H9 (cell line): Measurements from ENCODE around the gene DNASE1. TPM values are rescaled to one million over a fixed set of nuclear protein-coding genes. Genes with fewer than 3 reads are reported as not detected.

Source experiments
- DNase-seq: peaks from one replicate; pipeline ENCODE4 v3.0.0-alpha.2; 2017
- H2AFZ ChIP-seq: one replicate; pipeline ENCODE4 v1.6.1; 2013; ENCODE audit warnings: mild to moderate bottlenecking, low read length, control low read depth, moderate library complexity
- H2AK5ac ChIP-seq: 2 replicates; pipeline ENCODE4 v1.6.1; 2013; ENCODE audit warnings: low read length, control low read depth, mixed read lengths; ENCODE audit not compliant: insufficient read length
- H2BK120ac ChIP-seq: one replicate; pipeline ENCODE4 v1.6.1; 2013; ENCODE audit warnings: low read depth, mild to moderate bottlenecking, low read length, control low read depth, inconsistent platforms; ENCODE audit not compliant: poor library complexity, severe bottlenecking
- H2BK12ac ChIP-seq: 2 replicates; pipeline ENCODE4 v1.6.1; 2013; ENCODE audit warnings: low read length, control low read depth, mixed read lengths, low read depth; ENCODE audit not compliant: insufficient read length
- H2BK15ac ChIP-seq: 2 replicates; pipeline ENCODE4 v1.6.1; 2013; ENCODE audit warnings: low read depth, low read length, control low read depth
- H2BK20ac ChIP-seq: one replicate; pipeline ENCODE4 v1.6.1; 2013; ENCODE audit warnings: low read depth, mild to moderate bottlenecking, low read length, control low read depth, inconsistent platforms; ENCODE audit not compliant: poor library complexity, severe bottlenecking
- H2BK5ac ChIP-seq: 2 replicates; pipeline ENCODE4 v1.6.1; 2013; ENCODE audit warnings: low read length, control low read depth, mixed read lengths; ENCODE audit not compliant: insufficient read length
- H3K14ac ChIP-seq: 2 replicates; pipeline ENCODE4 v1.6.1; 2013; ENCODE audit warnings: low read length, control low read depth; ENCODE audit not compliant: insufficient read depth
- H3K18ac ChIP-seq: 2 replicates; pipeline ENCODE4 v1.6.1; 2013; ENCODE audit warnings: low read depth, mild to moderate bottlenecking, mixed read lengths, low read length, control low read depth; ENCODE audit not compliant: insufficient read length
- H3K23ac ChIP-seq: 2 replicates; pipeline ENCODE4 v1.6.1; 2013; ENCODE audit warnings: low read length, control low read depth, mixed read lengths, low read depth; ENCODE audit not compliant: insufficient read length
- H3K23me2 ChIP-seq: 2 replicates; pipeline ENCODE4 v1.6.1; 2013; ENCODE audit warnings: low read depth, mild to moderate bottlenecking, mixed read lengths, low read length, control low read depth; ENCODE audit not compliant: insufficient read length, poor library complexity, severe bottlenecking
- H3K27ac ChIP-seq: 2 replicates; pipeline ENCODE4 v1.5.1; 2013; ENCODE audit warnings: low read length, control low read depth, mixed read lengths, low read depth; ENCODE audit not compliant: insufficient read length
- H3K27me3 ChIP-seq: 2 replicates; pipeline ENCODE4 v1.6.1; 2013; ENCODE audit warnings: low read length, control low read depth, inconsistent platforms; ENCODE audit not compliant: insufficient read depth
- H3K4ac ChIP-seq: 2 replicates; pipeline ENCODE4 v1.6.1; 2013; ENCODE audit warnings: low read depth, mild to moderate bottlenecking, control low read depth, inconsistent platforms, low read length, moderate library complexity
- H3K4me1 ChIP-seq: 2 replicates; pipeline ENCODE4 v1.6.1; 2013; ENCODE audit warnings: low read length, control low read depth, inconsistent platforms; ENCODE audit not compliant: insufficient read depth
- H3K4me2 ChIP-seq: 2 replicates; pipeline ENCODE4 v1.6.1; 2013; ENCODE audit warnings: low read length, control low read depth, mixed read lengths; ENCODE audit not compliant: insufficient read length, insufficient read depth
- H3K56ac ChIP-seq: 2 replicates; pipeline ENCODE4 v1.6.1; 2013; ENCODE audit warnings: low read depth, mild to moderate bottlenecking, mixed read lengths, low read length, control low read depth; ENCODE audit not compliant: insufficient read length
- H3K79me1 ChIP-seq: 2 replicates; pipeline ENCODE4 v1.6.1; 2013; ENCODE audit warnings: low read depth, mild to moderate bottlenecking, moderate library complexity, low read length, control low read depth, inconsistent platforms; ENCODE audit not compliant: insufficient read depth, poor library complexity, severe bottlenecking
- H3K79me2 ChIP-seq: 2 replicates; pipeline ENCODE4 v1.6.1; 2013; ENCODE audit warnings: low read length, control low read depth, inconsistent platforms; ENCODE audit not compliant: insufficient read depth
- H3K9ac ChIP-seq: 2 replicates; pipeline ENCODE4 v1.6.1; 2013; ENCODE audit warnings: low read length, control low read depth, mixed read lengths; ENCODE audit not compliant: insufficient read length; ENCODE audit errors: extremely low read depth
- H3K9me3 ChIP-seq: one replicate; pipeline ENCODE4 v1.6.1; 2013; ENCODE audit warnings: low read depth, low read length, inconsistent platforms; ENCODE audit not compliant: control insufficient read depth
- H3T11ph ChIP-seq: one replicate; pipeline ENCODE4 v1.6.1; 2013; ENCODE audit warnings: mild to moderate bottlenecking, low read length, control low read depth, inconsistent platforms
- H4K20me1 ChIP-seq: one replicate; pipeline ENCODE4 v1.6.1; 2013; ENCODE audit not compliant: control insufficient read depth, insufficient read length, insufficient read depth
- H4K5ac ChIP-seq: 2 replicates; pipeline ENCODE4 v1.6.1; 2013; ENCODE audit warnings: low read depth, mild to moderate bottlenecking, mixed read lengths, low read length, control low read depth; ENCODE audit not compliant: insufficient read length
- H4K8ac ChIP-seq: replicated peaks from 2 replicates; pipeline ENCODE4 v1.6.1; 2013; ENCODE audit warnings: low read length, control low read depth, mixed read lengths, low read depth; ENCODE audit not compliant: insufficient read length
- H4K91ac ChIP-seq: 2 replicates; pipeline ENCODE4 v1.6.1; 2013; ENCODE audit warnings: low read depth, mild to moderate bottlenecking, moderate library complexity, mixed read lengths, low read length, control low read depth; ENCODE audit not compliant: insufficient read length
- H3K27ac Mint-ChIP-seq, 3 experiments: 2 replicates in 2 of 3; 3 replicates in 1 of 3; pipeline ENCODE4 v1.8.0; 2020 to 2021; ENCODE audit warnings: mixed read lengths in 3 of 3, mild to moderate bottlenecking in 1 of 3, moderate library complexity in 1 of 3
- H3K27me3 Mint-ChIP-seq: 2 replicates; pipeline ENCODE4 v1.8.0; 2021; ENCODE audit warnings: low read depth, mild to moderate bottlenecking, moderate library complexity, mixed read lengths
- H3K36me3 Mint-ChIP-seq, 3 experiments: 2 replicates in 2 of 3; 3 replicates in 1 of 3; pipeline ENCODE4 v1.8.0; 2020 to 2021; ENCODE audit warnings: low read depth in 3 of 3, mixed read lengths in 3 of 3; ENCODE audit not compliant: insufficient read depth in 1 of 3
- H3K4me1 Mint-ChIP-seq, 2 experiments: 2 replicates each; pipeline ENCODE4 v1.8.0; 2020; ENCODE audit warnings: mixed read lengths in 2 of 2
- H3K4me3 Mint-ChIP-seq, 2 experiments: 2 replicates in 1 of 2; 3 replicates in 1 of 2; pipeline ENCODE4 v1.8.0; 2020 to 2021; ENCODE audit warnings: mild to moderate bottlenecking in 2 of 2, mixed read lengths in 2 of 2, moderate library complexity in 1 of 2
- H3K9me3 Mint-ChIP-seq, 2 experiments: 2 replicates in 1 of 2; 3 replicates in 1 of 2; pipeline ENCODE4 v1.8.0; 2020; ENCODE audit warnings: mild to moderate bottlenecking in 2 of 2, mixed read lengths in 2 of 2, moderate library complexity in 1 of 2
- CTCF ChIP-seq: fragments of 200-600 bp; sonication (generic); conservative IDR thresholded peaks from 3 replicates; pipeline ENCODE4 v1.8.0; 2021; ENCODE audit warnings: antibody characterized with exemption, mild to moderate bottlenecking
- WGBS: extraction: QIAGEN DNeasy Blood & Tissue Kit; methylation state at CpG from one replicate; pipeline ENCODE4 v1.1.7; 2013; ENCODE audit warnings: missing lambda C conversion rate, low lambda C conversion rate, mixed read lengths; ENCODE audit not compliant: insufficient read length; ENCODE audit errors: extremely low coverage; 5-methylcytosine and 5-hydroxymethylcytosine counted together
- total RNA-seq: library from RNA; stranded (reverse); gene quantifications from 2 replicates; pipeline ENCODE4 v1.2.1, GENCODE V29; 2021

DNASE1 gene
- total RNA-seq, 1 experiment from 2014 or later: 10.1 TPM

GRCh38 chr16:3643095-3643730 lies 11.3 kb upstream of the DNASE1 start:
- H4K20me1 ChIP-seq: no peaks in the 10 kb centered on the region
- no peak overlapping the region for H2BK5ac ChIP-seq
- H3K27ac ChIP-seq: no peak overlapping the region
- Mint-ChIP-seq H3K36me3 (peaks cover 0 to 6% (median 5%) of the 10 kb centered on the region in 3 experiments), H3K9me3 (peaks cover 3 to 9% of the 10 kb centered on the region in 2 experiments; a peak in 4 of 5 replicates), H3K27me3 (no peaks in the 10 kb centered on the region), H3K4me1 (peaks cover 55 to 56% of the 10 kb centered on the region in 2 experiments), H3K27ac (peak overlapping the region in 2 of 3 experiments; percentile 73 to 78; a peak in 4 of 7 replicates), H3K4me3 (no peak overlapping the region)
- H2BK120ac ChIP-seq: no peak overlapping the region
- H3K27me3 ChIP-seq: no peaks in the 10 kb centered on the region
- no peak overlapping the region for H2AK5ac ChIP-seq
- H4K5ac ChIP-seq: no peak overlapping the region
- H3K79me2 ChIP-seq: no peaks in the 10 kb centered on the region
- DNase-seq: no peak
- no peak overlapping the region for H3K9ac ChIP-seq
- H3K4me1 ChIP-seq: peaks cover 8% of the 10 kb centered on the region
- H2AFZ ChIP-seq: no peak overlapping the region
- no peak overlapping the region for H3K4me2 ChIP-seq
- no peak overlapping the region for H3K23ac ChIP-seq
- no peak for TF ChIP-seq CTCF
- no CpG with 5 or more reads among the region's 14 CpGs for whole genome bisulfite sequencing
- H3K56ac ChIP-seq: no peak overlapping the region
- no peak overlapping the region for H2BK12ac ChIP-seq
- no peaks in the 10 kb centered on the region for H3K79me1 ChIP-seq
- no peak overlapping the region for H4K91ac ChIP-seq
- no peak overlapping the region for H3T11ph ChIP-seq
- H3K23me2 ChIP-seq: peaks cover 4% of the 10 kb centered on the region
- no peak overlapping the region for H2BK20ac ChIP-seq
- no peak overlapping the region for H3K14ac ChIP-seq
- no peak overlapping the region for H4K8ac ChIP-seq
- H3K9me3 ChIP-seq: no peaks in the 10 kb centered on the region
- no peak overlapping the region for H2BK15ac ChIP-seq
- no peak overlapping the region for H3K18ac ChIP-seq
- no peak overlapping the region for H3K4ac ChIP-seq
